CD14-positive monocyte (primary cell): Measurements from ENCODE around the gene CD6. TPM values are rescaled to one million over a fixed set of nuclear protein-coding genes. Genes with fewer than 3 reads are reported as not detected.
A peak's percentile ranks its signal among the peaks of the same experiment; 100 is the strongest.

Experiments used
- DNase-seq, 3 donors: peaks; one replicate each; pipeline ENCODE4 v3.0.0-alpha.2; 2011 to 2022
- H2AFZ ChIP-seq: 2 replicates; pipeline ENCODE4 v1.6.0; 2012; ENCODE audit warnings: mild to moderate bottlenecking, low read depth, low read length, inconsistent platforms; ENCODE audit not compliant: insufficient read depth, poor library complexity, severe bottlenecking
- H3K27ac ChIP-seq, 2 donors: 1 replicate in 1 of 2; 2 replicates in 1 of 2; pipeline ENCODE4 v1.5.1; 2012 to 2013; ENCODE audit warnings: low read length in 2 of 2, control low read depth in 1 of 2, inconsistent platforms in 1 of 2, low read depth in 1 of 2, mild to moderate bottlenecking in 1 of 2
- H3K27me3 ChIP-seq, 2 donors: one replicate each; pipeline versions ENCODE4 v1.6.0 to v1.6.1; 2011 to 2013; ENCODE audit warnings: low read length in 2 of 2; ENCODE audit not compliant: control insufficient read depth in 2 of 2, insufficient read depth in 2 of 2
- H3K36me3 ChIP-seq, 2 donors: replicated peaks in 1 of 2; 1 replicate in 1 of 2; 2 replicates in 1 of 2; pipeline versions ENCODE4 v1.5.1 to v1.6.1; 2012 to 2013; ENCODE audit warnings: low read length in 2 of 2, control low read depth in 1 of 2, inconsistent platforms in 1 of 2, mild to moderate bottlenecking in 1 of 2; ENCODE audit not compliant: insufficient read depth in 2 of 2, control insufficient read depth in 1 of 2
- H3K4me1 ChIP-seq, 2 donors: 1 replicate in 1 of 2; 2 replicates in 1 of 2; pipeline versions ENCODE4 v1.5.1 to v1.6.1; 2012 to 2013; ENCODE audit warnings: low read length in 2 of 2, control low read depth in 1 of 2, inconsistent platforms in 1 of 2, mild to moderate bottlenecking in 1 of 2, moderate library complexity in 1 of 2; ENCODE audit not compliant: insufficient read depth in 2 of 2, control insufficient read depth in 1 of 2
- H3K4me2 ChIP-seq: replicated peaks from 2 replicates; pipeline ENCODE3; 2012; ENCODE audit warnings: low read length, moderate library complexity, mild to moderate bottlenecking; ENCODE audit not compliant: poor library complexity, severe bottlenecking; ENCODE audit errors: extremely low read depth
- H3K4me3 ChIP-seq, 3 experiments: fragments of 200-600 bp in 1 of 3; sonication (generic) in 1 of 3; replicated peaks in 1 of 3; 1 replicate in 2 of 3; 2 replicates in 1 of 3; pipeline ENCODE4 v1.5.1; 2011 to 2013; ENCODE audit warnings: low read length in 3 of 3, mild to moderate bottlenecking in 3 of 3, control low read depth in 2 of 3, low read depth in 2 of 3, inconsistent platforms in 1 of 3, moderate library complexity in 1 of 3
- H3K79me2 ChIP-seq: 2 replicates; pipeline ENCODE4 v1.6.0; 2012; ENCODE audit warnings: mild to moderate bottlenecking, control low read depth, inconsistent platforms, low read length, moderate library complexity; ENCODE audit not compliant: insufficient read depth
- H3K9ac ChIP-seq: 2 replicates; pipeline ENCODE4 v1.6.0; 2017; ENCODE audit warnings: low read length, mild to moderate bottlenecking; ENCODE audit not compliant: insufficient read depth, poor library complexity, severe bottlenecking
- H3K9me3 ChIP-seq, 2 donors: replicated peaks in 1 of 2; 1 replicate in 1 of 2; 2 replicates in 1 of 2; pipeline versions ENCODE4 v1.5.1 to v1.6.1; 2012 to 2013; ENCODE audit warnings: low read length in 2 of 2, control low read depth in 1 of 2; ENCODE audit not compliant: control insufficient read depth in 1 of 2, insufficient read depth in 1 of 2
- H4K20me1 ChIP-seq: 2 replicates; pipeline ENCODE4 v1.6.0; 2012; ENCODE audit warnings: mild to moderate bottlenecking, low read length, control low read depth, moderate library complexity; ENCODE audit not compliant: insufficient read depth
- H3K27ac Mint-ChIP-seq, 7 donors: one replicate each; pipeline ENCODE4 v1.8.0; 2020; ENCODE audit warnings: mild to moderate bottlenecking in 7 of 7, mixed read lengths in 7 of 7, moderate library complexity in 6 of 7, inconsistent platforms in 2 of 7
- H3K27me3 Mint-ChIP-seq, 3 donors: one replicate each; pipeline ENCODE4 v1.8.0; 2021 to 2022; ENCODE audit warnings: low read depth in 3 of 3, mild to moderate bottlenecking in 3 of 3, mixed read lengths in 3 of 3, moderate library complexity in 3 of 3, inconsistent platforms in 1 of 3
- H3K36me3 Mint-ChIP-seq, 2 donors: one replicate each; pipeline ENCODE4 v1.8.0; 2020; ENCODE audit warnings: mixed read lengths in 2 of 2, inconsistent platforms in 1 of 2, mild to moderate bottlenecking in 1 of 2
- H3K4me1 Mint-ChIP-seq: one replicate; pipeline ENCODE4 v1.8.0; 2020; ENCODE audit warnings: mild to moderate bottlenecking, mixed read lengths
- H3K4me3 Mint-ChIP-seq, 2 donors: one replicate each; pipeline ENCODE4 v1.8.0; 2020; ENCODE audit warnings: mild to moderate bottlenecking in 2 of 2, mixed read lengths in 2 of 2, moderate library complexity in 1 of 2
- H3K9me3 Mint-ChIP-seq, 7 donors: one replicate each; pipeline ENCODE4 v1.8.0; 2020 to 2022; ENCODE audit warnings: mixed read lengths in 7 of 7, mild to moderate bottlenecking in 6 of 7, moderate library complexity in 6 of 7, inconsistent platforms in 2 of 7
- CTCF ChIP-seq: fragments of 200-600 bp; IDR thresholded peaks from one replicate; pipeline ENCODE4 v1.8.0; 2022; ENCODE audit warnings: antibody characterized with exemption, mild to moderate bottlenecking
- WGBS: methylation state at CpG from one replicate; pipeline ENCODE4 v1.1.5; 2013; ENCODE audit warnings: missing lambda C conversion rate; ENCODE audit not compliant: insufficient coverage; 5-methylcytosine and 5-hydroxymethylcytosine counted together
- intact Hi-C, 2 donors: fragments of 100-400 bp; cut with micrococcal nuclease; formaldehyde crosslinking; loops; one replicate each; pipeline versions ENCODE4 v1.15.0 to v1.15.1; 2023
- polyA plus RNA-seq, 3 donors: library from polyadenylated mRNA; depleted of rRNA in 1 of 3; unstranded in 2 of 3; stranded (reverse) in 1 of 3; fragments of 300-500 nt in 2 of 3; fragments of >200 nt in 1 of 3; fragmentation: Illumina TruSeq in 2 of 3; gene quantifications; 1 replicate in 2 of 3; 2 replicates in 1 of 3; pipeline ENCODE4 v1.2.3, GENCODE V29; 2012 to 2021

CD6 gene
- polyA plus RNA-seq, 3 donors: 0.09 to 0.39 (median 0.39) TPM

DNA sequence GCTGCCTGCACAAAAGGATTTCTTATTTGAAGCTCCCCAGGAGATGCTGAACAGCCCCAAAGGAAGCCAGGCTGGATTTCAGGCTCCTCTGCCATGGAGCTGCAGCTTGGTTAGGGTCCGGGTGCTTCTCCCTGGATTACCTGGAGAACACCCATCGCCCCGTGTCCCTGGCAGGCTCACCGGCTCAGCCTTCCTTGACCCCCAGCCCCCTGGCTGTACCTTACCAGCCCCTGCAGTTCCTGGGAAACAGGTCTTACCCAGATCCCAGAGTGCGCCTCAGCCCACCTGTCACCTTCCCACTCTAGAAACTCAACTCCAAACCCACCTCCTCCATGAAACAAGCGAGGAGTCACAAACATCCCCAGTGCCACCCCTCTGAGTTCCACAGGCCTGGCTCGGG is 85.5 kb downstream of the CD6 start:
- Mint-ChIP-seq H3K9me3 (peaks cover 0 to 3% (median 0%) of the 10 kb centered on the region in 7 donors), H3K27me3 (peaks cover 7 to 17% (median 9%) of the 10 kb centered on the region in 3 donors), H3K27ac (peak overlapping the region in 1 of 7 donors; percentile 30), H3K4me3 (no peak overlapping the region), H3K36me3 (peaks cover 0 to under 1% of the 10 kb centered on the region in 2 donors), H3K4me1 (peaks cover 26% of the 10 kb centered on the region)
- no peaks in the 10 kb centered on the region for H3K36me3 ChIP-seq
- no peak for TF ChIP-seq CTCF
- intact Hi-C loops: no loop called here
- H3K27ac ChIP-seq: no peak overlapping the region
- peaks cover 21% of the 10 kb centered on the region in 2 donors for H3K4me1 ChIP-seq
- H3K79me2 ChIP-seq: no peaks in the 10 kb centered on the region
- no peaks in the 10 kb centered on the region for H3K9me3 ChIP-seq
- H2AFZ ChIP-seq: no peak overlapping the region
- no peak overlapping the region for H3K4me3 ChIP-seq
- H3K27me3 ChIP-seq: no peaks in the 10 kb centered on the region
- H3K9ac ChIP-seq: no peak overlapping the region
- H3K4me2 ChIP-seq: no peak overlapping the region
- DNase-seq: no peak
- WGBS: 94% methylated on average over 6 of the region's 7 CpGs
- no peaks in the 10 kb centered on the region for H4K20me1 ChIP-seq

GRCh38 chr11:61057615-61058014 is 86.1 kb downstream of the CD6 start:
- Mint-ChIP-seq H3K4me1 (peaks cover 29% of the 10 kb centered on the region), H3K27ac (peak overlapping the region in 2 of 7 donors; percentile 30 to 62), H3K4me3 (no peak overlapping the region), H3K9me3 (peaks cover 0 to 3% (median 0%) of the 10 kb centered on the region in 7 donors), H3K27me3 (peaks cover 7 to 16% (median 8%) of the 10 kb centered on the region in 3 donors), H3K36me3 (peaks cover 0 to 2% of the 10 kb centered on the region in 2 donors)
- no peaks in the 10 kb centered on the region for H3K27me3 ChIP-seq
- no peak for TF ChIP-seq CTCF
- no peak overlapping the region for H3K4me2 ChIP-seq
- intact Hi-C loops: no loop called here
- H3K9me3 ChIP-seq: no peaks in the 10 kb centered on the region
- no peaks in the 10 kb centered on the region for H3K36me3 ChIP-seq
- H3K79me2 ChIP-seq: no peaks in the 10 kb centered on the region
- no peaks in the 10 kb centered on the region for H4K20me1 ChIP-seq
- no peak overlapping the region for H3K4me3 ChIP-seq
- DNase-seq: no peak
- 98% methylated on average over 7 of the region's 12 CpGs for WGBS
- no peak overlapping the region for H3K9ac ChIP-seq
- peaks cover 21 to 23% of the 10 kb centered on the region in 2 donors for H3K4me1 ChIP-seq
- no peak overlapping the region for H2AFZ ChIP-seq
- no peak overlapping the region for H3K27ac ChIP-seq
